Progenitor cell of endocrine pancreas (in vitro differentiated cells): ENCODE measurements around the gene DET1. TPM values are rescaled to one million over a fixed set of nuclear protein-coding genes. Genes with fewer than 3 reads are reported as not detected.
"Not testable (repeated sequence)": the region's sequence is repeated elsewhere in the genome, so short reads cannot be mapped to it uniquely, and the experiment has no call there.

Experiments used
- DNase-seq: peaks from one replicate; pipeline ENCODE4 v3.0.0; 2021; ENCODE audit warnings: low spot score; ENCODE audit not compliant: unreplicated experiment
- H3K27ac Mint-ChIP-seq: 2 replicates; pipeline ENCODE4 v1.8.0; 2021; ENCODE audit warnings: mild to moderate bottlenecking, moderate library complexity, mixed read lengths
- H3K27me3 Mint-ChIP-seq: 2 replicates; pipeline ENCODE4 v1.8.0; 2021; ENCODE audit warnings: mixed read lengths
- H3K36me3 Mint-ChIP-seq: 2 replicates; pipeline ENCODE4 v1.8.0; 2022; ENCODE audit warnings: mixed read lengths; ENCODE audit not compliant: insufficient read depth
- H3K4me1 Mint-ChIP-seq: 2 replicates; pipeline ENCODE4 v1.8.0; 2021; ENCODE audit warnings: low read depth, mixed read lengths
- H3K4me3 Mint-ChIP-seq: 2 replicates; pipeline ENCODE4 v1.8.0; 2021; ENCODE audit warnings: low read depth, mild to moderate bottlenecking, moderate library complexity, mixed read lengths
- H3K9me3 Mint-ChIP-seq: 2 replicates; pipeline ENCODE4 v1.8.0; 2021; ENCODE audit warnings: low read depth, mixed read lengths
- total RNA-seq: library from RNA; stranded (reverse); gene quantifications from 2 replicates; pipeline ENCODE4 v1.2.1, GENCODE V29; 2021
- TF ChIP-seq, protein P1 (sequence below): fragments of 200-600 bp; sonication (generic); IDR thresholded peaks from one replicate; pipeline ENCODE4 v1.5.0; 2021; ENCODE audit warnings: antibody characterized with exemption, mild to moderate bottlenecking; ENCODE audit not compliant: unreplicated experiment

Gene DET1
- total RNA-seq, 1 donor from 2014 or later: 11.8 TPM

DNA sequence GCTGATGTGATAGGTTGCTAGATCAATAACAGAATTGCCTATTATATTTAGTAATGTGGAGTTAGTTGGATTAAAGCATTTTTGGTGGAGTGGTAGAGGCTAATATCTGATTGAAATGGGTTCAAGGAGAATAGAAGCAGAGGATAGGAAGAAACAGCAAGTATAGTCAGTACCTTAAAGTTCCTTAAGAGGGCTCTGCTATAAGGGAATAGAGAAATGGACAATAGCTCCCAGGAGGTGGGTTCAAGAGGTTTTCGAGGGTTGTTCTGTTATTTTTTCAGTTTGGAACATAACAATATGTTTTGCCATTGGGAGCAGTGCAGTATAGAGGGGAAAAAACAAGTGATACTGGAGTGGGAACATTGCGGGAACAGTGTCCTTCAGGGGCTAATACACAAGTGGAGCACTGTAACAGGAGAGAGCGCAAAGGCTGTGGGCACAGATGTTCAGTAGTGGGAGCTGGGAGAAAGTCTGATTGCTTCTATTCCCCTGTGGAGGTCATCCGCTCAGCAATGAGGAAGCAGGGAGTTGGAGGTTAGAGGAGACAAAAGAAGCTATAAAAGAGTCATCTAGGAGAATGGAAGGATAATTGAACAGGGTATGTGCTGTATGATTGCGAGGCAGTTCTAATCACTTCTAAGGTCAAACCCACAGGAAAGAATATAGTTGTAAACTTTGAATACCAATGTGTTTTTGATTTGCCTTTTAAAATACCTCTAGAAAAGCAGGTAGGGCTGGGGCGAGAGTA, 75.7 kb downstream of the DET1 start:
- peaks cover 17% of the 10 kb centered on the region for H3K4me1 Mint-ChIP-seq
- no peaks in the 10 kb centered on the region for H3K27me3 Mint-ChIP-seq
- no peak overlapping the region for H3K4me3 Mint-ChIP-seq
- no peak for DNase-seq
- TF ChIP-seq, protein P1, sequence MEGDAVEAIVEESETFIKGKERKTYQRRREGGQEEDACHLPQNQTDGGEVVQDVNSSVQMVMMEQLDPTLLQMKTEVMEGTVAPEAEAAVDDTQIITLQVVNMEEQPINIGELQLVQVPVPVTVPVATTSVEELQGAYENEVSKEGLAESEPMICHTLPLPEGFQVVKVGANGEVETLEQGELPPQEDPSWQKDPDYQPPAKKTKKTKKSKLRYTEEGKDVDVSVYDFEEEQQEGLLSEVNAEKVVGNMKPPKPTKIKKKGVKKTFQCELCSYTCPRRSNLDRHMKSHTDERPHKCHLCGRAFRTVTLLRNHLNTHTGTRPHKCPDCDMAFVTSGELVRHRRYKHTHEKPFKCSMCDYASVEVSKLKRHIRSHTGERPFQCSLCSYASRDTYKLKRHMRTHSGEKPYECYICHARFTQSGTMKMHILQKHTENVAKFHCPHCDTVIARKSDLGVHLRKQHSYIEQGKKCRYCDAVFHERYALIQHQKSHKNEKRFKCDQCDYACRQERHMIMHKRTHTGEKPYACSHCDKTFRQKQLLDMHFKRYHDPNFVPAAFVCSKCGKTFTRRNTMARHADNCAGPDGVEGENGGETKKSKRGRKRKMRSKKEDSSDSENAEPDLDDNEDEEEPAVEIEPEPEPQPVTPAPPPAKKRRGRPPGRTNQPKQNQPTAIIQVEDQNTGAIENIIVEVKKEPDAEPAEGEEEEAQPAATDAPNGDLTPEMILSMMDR: no peak
- no peak overlapping the region for H3K27ac Mint-ChIP-seq
- peaks cover 3% of the 10 kb centered on the region for H3K36me3 Mint-ChIP-seq
- H3K9me3 Mint-ChIP-seq: no peaks in the 10 kb centered on the region

DNA sequence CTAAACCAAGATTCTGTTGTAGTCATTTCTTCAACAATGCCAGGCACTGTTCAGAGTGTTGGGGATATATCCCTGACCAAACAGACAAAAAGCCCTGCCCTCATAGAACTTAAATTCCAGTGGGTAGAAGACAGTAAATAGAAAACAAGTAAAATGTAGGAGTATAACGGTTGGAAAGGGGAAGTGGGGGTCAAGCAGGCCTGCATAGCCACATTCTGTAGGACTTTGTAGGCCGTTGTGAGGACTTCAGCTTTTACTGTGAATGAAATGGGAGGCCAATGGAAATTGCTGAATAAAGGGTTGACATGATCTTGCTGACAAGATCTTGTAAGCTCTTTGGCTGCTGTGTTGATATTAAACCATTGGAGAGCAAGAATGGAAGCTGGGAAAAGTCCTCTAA, 77.2 kb downstream of the DET1 start:
- TF ChIP-seq, protein P1: no peak
- H3K27ac Mint-ChIP-seq: no peak overlapping the region
- H3K4me3 Mint-ChIP-seq: no peak overlapping the region
- H3K9me3 Mint-ChIP-seq: no peaks in the 10 kb centered on the region
- no peaks in the 10 kb centered on the region for H3K27me3 Mint-ChIP-seq
- DNase-seq: no peak
- peaks cover 3% of the 10 kb centered on the region for H3K36me3 Mint-ChIP-seq
- peaks cover 17% of the 10 kb centered on the region for H3K4me1 Mint-ChIP-seq

DNA sequence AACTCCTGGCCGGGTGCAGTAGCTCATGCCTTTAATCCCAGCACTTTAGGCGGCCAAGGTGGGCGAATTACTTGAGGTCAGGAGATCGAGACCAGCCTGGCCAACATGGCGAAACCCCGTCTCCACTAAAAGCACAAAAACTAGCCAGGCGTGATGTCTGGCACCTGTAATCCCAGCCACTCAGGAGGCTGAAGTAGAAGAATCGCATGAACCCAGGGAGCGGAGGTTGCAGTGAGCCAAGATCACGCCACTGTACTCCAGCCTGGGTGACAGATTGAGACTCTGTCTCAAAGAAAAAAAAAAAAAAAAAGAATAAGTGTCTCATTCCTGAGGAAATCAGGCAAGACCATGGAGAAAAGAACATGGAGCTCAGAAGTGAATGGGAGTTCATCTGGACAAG, 77.8 kb downstream of the DET1 start:
- not testable (repeated sequence) for H3K9me3 Mint-ChIP-seq, H3K27me3 Mint-ChIP-seq, H3K27ac Mint-ChIP-seq, DNase-seq, H3K36me3 Mint-ChIP-seq
- Mint-ChIP-seq H3K4me3 (peak overlapping the region; percentile 95), H3K4me1 (peaks cover 17% of the 10 kb centered on the region)

DNA sequence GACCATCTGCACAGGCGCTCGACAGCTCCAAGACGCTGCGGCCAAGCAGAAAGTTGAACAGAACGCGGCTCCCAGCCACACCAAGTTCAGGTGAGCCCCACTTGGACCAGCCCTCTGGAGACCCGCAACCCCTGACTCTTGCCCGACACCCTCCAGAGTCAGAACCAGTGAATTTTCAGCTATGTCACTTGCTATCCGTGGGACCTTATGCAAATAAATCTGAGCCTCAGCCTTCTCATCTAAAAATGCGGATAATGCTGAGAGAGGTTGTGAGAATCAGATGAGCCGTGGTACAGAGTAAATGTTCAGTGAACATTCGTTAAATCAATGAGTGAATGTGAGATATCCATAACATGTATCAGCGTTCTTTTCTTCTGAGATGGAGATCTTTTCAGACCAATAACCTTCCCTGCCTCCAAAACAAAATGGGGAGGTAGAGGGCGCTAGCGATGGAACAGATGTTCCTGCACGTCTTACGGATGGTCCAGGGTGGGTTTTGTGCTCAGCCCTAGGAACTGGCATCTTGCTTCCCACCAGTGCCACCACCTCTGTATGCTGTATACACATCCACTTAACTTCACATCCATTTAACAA, 78.4 kb downstream of the DET1 start:
- Mint-ChIP-seq H3K36me3 (peaks cover 9% of the 10 kb centered on the region), H3K27ac (peak overlapping the region; percentile 100), H3K27me3 (no peaks in the 10 kb centered on the region), H3K4me3 (peak overlapping the region; percentile 95), H3K4me1 (peaks cover 17% of the 10 kb centered on the region), H3K9me3 (no peaks in the 10 kb centered on the region)
- no peak for DNase-seq
- TF ChIP-seq, protein P1: no peak

DNA sequence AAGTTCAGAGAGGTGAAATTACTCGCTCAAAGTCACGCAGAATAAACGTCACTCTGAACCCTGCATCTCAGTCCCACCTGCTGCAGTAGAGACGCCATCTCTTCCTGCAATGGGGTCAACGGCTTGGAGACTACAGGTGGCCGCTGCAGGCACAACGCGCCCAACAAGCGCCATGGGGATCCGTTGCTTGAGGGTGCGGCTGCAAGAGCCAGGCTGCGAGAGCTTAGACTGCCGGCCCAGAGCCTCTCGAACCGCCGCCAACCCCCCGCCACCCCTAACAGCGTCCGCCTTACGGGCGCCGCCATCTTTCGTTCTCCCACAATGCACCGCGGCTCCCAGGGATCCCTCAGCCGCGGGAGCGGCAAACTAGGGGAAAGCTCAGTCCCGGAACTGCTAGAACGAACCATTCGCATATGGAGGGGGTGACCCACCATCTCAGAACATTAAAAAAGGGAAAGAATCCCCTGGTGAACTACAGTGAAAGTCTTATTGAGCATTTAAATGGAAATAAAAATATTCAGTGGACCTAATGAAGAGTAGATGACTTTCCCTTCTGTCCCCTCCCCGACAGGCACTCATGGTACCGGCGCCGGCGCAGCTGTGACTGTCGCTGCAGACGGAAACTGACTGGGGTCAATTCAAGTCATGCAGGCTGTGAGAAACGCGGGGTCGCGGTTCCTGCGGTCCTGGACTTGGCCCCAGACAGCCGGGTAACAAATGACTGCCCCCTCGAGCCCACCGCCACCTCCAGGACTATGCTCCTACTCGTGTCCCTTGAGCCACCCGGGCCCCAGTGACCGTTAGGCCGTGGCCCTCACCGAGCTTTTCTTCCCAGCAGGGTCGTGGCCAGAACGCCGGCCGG, 79.2 kb downstream of the DET1 start, which contains the start of the genes MRPL46 and MRPS11:
TSS of gene MRPL46 (minus strand) at position 316 of the 862 bp plus-strand sequence. CDS start at position 305, 11 bp downstream.
TSS of gene MRPS11 (plus strand) at position 636 of the 862 bp plus-strand sequence. CDS start at position 646, 10 bp downstream.
- H3K27me3 Mint-ChIP-seq: no peaks in the 10 kb centered on the region
- peaks cover 17% of the 10 kb centered on the region for H3K4me1 Mint-ChIP-seq
- TF ChIP-seq, protein P1: no peak
- DNase-seq: peak; percentile 72
- peaks cover 9% of the 10 kb centered on the region for H3K36me3 Mint-ChIP-seq
- peak within 1 kb of the TSS; percentile 100 for H3K27ac Mint-ChIP-seq
- H3K4me3 Mint-ChIP-seq: peak within 1 kb of the TSS; percentile 95
- H3K9me3 Mint-ChIP-seq: no peaks in the 10 kb centered on the region
